ENCODE measurements around the gene MAMDC4. TPM values are rescaled to one million over a fixed set of nuclear protein-coding genes. Genes with fewer than 3 reads are reported as not detected.

Gene MAMDC4
- total and polyA plus RNA-seq, 2 experiments from 2014 or later = 1.7 to 6.8 TPM

- no peak for TF ChIP-seq ZNF462 (CRISPR knock-in tag; IDR thresholded peaks at IDR 0.05)
- TF ChIP-seq STAT1 (IDR thresholded peaks at IDR 0.05; ENCODE audit: unreplicated experiment) = no peak
- TF ChIP-seq ZNF114 (CRISPR knock-in tag; IDR thresholded peaks at IDR 0.05) = no peak
- TF ChIP-seq EZH2 (IDR thresholded peaks at IDR 0.05; ENCODE audit: low read depth, unreplicated experiment) = no peak
- no peak for TF ChIP-seq EZH2phosphoT487 (IDR thresholded peaks at IDR 0.05; ENCODE audit: unreplicated experiment)
- TF ChIP-seq POLR2AphosphoS5 (IDR thresholded peaks at IDR 0.05; ENCODE audit: low read depth) = no peak
- no peak for TF ChIP-seq NANOG (IDR thresholded peaks at IDR 0.05; ENCODE audit: borderline replicate concordance)
These were observed 54.1 kb downstream of the MAMDC4 start (continued) for GRCh38 chr9:136906266-136906665.

GRCh38 chr9:136907011-136907914 is 55.1 kb downstream of the MAMDC4 start:
- H3K27me3 ChIP-seq (ENCODE audit: insufficient read depth) = no peaks in the 10 kb centered on the region
- no peak overlapping the region for H3K4me3 ChIP-seq
- no peaks in the 10 kb centered on the region for H3K9me2 ChIP-seq (ENCODE audit: insufficient read depth)
- H2AFZ ChIP-seq = no peak overlapping the region
- no peak overlapping the region for H3K4me3 Mint-ChIP-seq
- no peak for TF ChIP-seq ZNF331 (CRISPR knock-in tag; IDR thresholded peaks at IDR 0.05; ENCODE audit: low read depth)
- no peak for TF ChIP-seq REST (IDR thresholded peaks at IDR 0.05; ENCODE audit: unreplicated experiment)
- TF ChIP-seq STAT1 (IDR thresholded peaks at IDR 0.05; ENCODE audit: unreplicated experiment) = no peak
- no peak for TF ChIP-seq EZH2 (IDR thresholded peaks at IDR 0.05; ENCODE audit: low read depth, unreplicated experiment)
- TF ChIP-seq NANOG (IDR thresholded peaks at IDR 0.05; ENCODE audit: borderline replicate concordance) = no peak
- H3K27ac Mint-ChIP-seq = no peak overlapping the region; the same call in 1 of the 2 replicates
- no peaks in the 10 kb centered on the region for H3K4me1 Mint-ChIP-seq
- H3K36me3 Mint-ChIP-seq (ENCODE audit: low read depth) = peaks cover 47% of the 10 kb centered on the region
- no peak overlapping the region for H3K4me2 ChIP-seq
- H3K27ac ChIP-seq (ENCODE audit: low read depth) = no peak overlapping the region
- no peaks in the 10 kb centered on the region for H3K9me3 Mint-ChIP-seq
- H3K4me1 ChIP-seq (ENCODE audit: insufficient read depth) = no peaks in the 10 kb centered on the region
- H3K27me3 Mint-ChIP-seq (ENCODE audit: insufficient read depth, low read depth, poor library complexity) = peaks cover 3% of the 10 kb centered on the region
- peaks cover 7% of the 10 kb centered on the region; the same call in 1 of the 2 replicates for H3K36me3 ChIP-seq (ENCODE audit: insufficient read depth)
- peaks cover 16% of the 10 kb centered on the region for H3K79me2 ChIP-seq (replicated peaks; ENCODE audit: insufficient read depth)
- no peak for ATAC-seq
- no peaks in the 10 kb centered on the region for H3F3A ChIP-seq (replicated peaks; ENCODE audit: low read depth)
- DNase-seq (ENCODE audit: low spot score) = no peak
- H4K20me1 ChIP-seq (replicated peaks; ENCODE audit: insufficient read depth) = peaks cover 7% of the 10 kb centered on the region

Measured in GM23338 (cell line).